ENCODE data around the gene NSG1.

DNA sequence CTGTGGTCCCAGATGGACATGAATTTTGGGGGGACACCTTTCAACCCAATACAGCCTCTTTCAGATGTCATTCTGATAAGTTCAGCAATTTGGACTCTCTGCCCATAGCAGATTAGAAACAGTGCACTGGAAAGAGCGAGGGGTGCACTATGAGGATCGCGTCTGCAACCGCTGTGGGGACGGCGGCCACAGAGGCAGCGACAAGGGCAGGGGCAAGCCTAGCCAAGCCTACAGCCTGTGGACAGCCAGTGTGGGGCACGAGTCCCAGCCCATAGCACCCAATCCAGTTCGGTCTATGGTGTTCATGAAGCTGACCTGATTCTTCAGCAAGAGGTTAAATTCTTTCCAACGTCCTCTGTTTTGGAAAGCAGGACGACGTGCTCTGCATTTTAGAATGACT, 9.7 kb upstream of the NSG1 start:
- TF ChIP-seq, protein P1, sequence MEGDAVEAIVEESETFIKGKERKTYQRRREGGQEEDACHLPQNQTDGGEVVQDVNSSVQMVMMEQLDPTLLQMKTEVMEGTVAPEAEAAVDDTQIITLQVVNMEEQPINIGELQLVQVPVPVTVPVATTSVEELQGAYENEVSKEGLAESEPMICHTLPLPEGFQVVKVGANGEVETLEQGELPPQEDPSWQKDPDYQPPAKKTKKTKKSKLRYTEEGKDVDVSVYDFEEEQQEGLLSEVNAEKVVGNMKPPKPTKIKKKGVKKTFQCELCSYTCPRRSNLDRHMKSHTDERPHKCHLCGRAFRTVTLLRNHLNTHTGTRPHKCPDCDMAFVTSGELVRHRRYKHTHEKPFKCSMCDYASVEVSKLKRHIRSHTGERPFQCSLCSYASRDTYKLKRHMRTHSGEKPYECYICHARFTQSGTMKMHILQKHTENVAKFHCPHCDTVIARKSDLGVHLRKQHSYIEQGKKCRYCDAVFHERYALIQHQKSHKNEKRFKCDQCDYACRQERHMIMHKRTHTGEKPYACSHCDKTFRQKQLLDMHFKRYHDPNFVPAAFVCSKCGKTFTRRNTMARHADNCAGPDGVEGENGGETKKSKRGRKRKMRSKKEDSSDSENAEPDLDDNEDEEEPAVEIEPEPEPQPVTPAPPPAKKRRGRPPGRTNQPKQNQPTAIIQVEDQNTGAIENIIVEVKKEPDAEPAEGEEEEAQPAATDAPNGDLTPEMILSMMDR (IDR thresholded peaks at IDR 0.05): no peak
- TF ChIP-seq POLR2AphosphoS5 (IDR thresholded peaks at IDR 0.05) (no peak), POLR2A (IDR thresholded peaks at IDR 0.05) (no peak)

Measured in transverse colon (tissue), 4 donors.